GM10248 (cell line): ENCODE data around the gene STK39.

ENCODE experiments used
- CTCF ChIA-PET: fragments of 300-600 bp; sonication (Branson Sonifier 250); formaldehyde crosslinking; extraction: SDS; loops from one replicate; lab custom pipeline; 2021; ENCODE audit warnings: antibody characterized with exemption; lab: Yijun Ruan, JAX
- POLR2A ChIA-PET: fragments of 350-650 bp; sonication (Branson Sonifier 250); formaldehyde crosslinking; extraction: SDS; loops from one replicate; lab custom pipeline; 2020; ENCODE audit warnings: antibody characterized with exemption; lab: Yijun Ruan, JAX
- DNase-seq: peaks from one replicate; pipeline ENCODE4 v3.0.0; 2012; ENCODE audit errors: extremely low spot score
- CTCF ChIP-seq: IDR thresholded peaks from 2 replicates; pipeline ENCODE4 v1.5.1; 2012; ENCODE audit warnings: mild to moderate bottlenecking, low read depth; ENCODE audit errors: extremely low read depth, missing control alignments, control extremely low read depth

The STK39 gene

GRCh38 chr2:168247341-168248261 is at the start of gene STK39:
Gene STK39 (minus strand): TSS chr2:168247595. CDS start chr2:168247435, 160 bp downstream.
- DNase-seq, result peak; percentile 74
- ChIA-PET POLR2A (no interaction called here), CTCF (no interaction called here)
- TF ChIP-seq CTCF, result no peak

GRCh38 chr2:168295051-168295450 is 47.7 kb upstream of the STK39 start:
- no peak for DNase-seq
- ChIA-PET POLR2A (no interaction called here), CTCF (no interaction called here)
- no peak for TF ChIP-seq CTCF

GRCh38 chr2:168294409-168294808 is 47.0 kb upstream of the STK39 start:
- ChIA-PET POLR2A (no interaction called here), CTCF (no interaction called here)
- DNase-seq, result no peak
- no peak for TF ChIP-seq CTCF

- ChIA-PET POLR2A (no interaction called here), CTCF (no interaction called here)
- TF ChIP-seq CTCF, result no peak
- DNase-seq, result no peak
Observed at GRCh38 chr2:168293766-168294165, 46.4 kb upstream of the STK39 start.

- TF ChIP-seq CTCF, result no peak
- ChIA-PET CTCF (interaction anchor here (2.0 kb wide), 1 partner anchor 9 kb away, joined by 9 read pairs; no protein-coding TSS in a partner anchor), POLR2A (no interaction called here)
- no peak for DNase-seq
Observed at GRCh38 chr2:168290391-168290790, 43.0 kb upstream of the STK39 start.

- POLR2A ChIA-PET, result no interaction called here
- no peak for TF ChIP-seq CTCF
- CTCF ChIA-PET, result interaction anchor here (1.0 to 2.0 kb wide), 3 partner anchors 9 to 24 kb away, joined by 3 to 9 read pairs (median 3); no protein-coding TSS in a partner anchor
- DNase-seq, result no peak
Observed at GRCh38 chr2:168289880-168290279, 42.5 kb upstream of the STK39 start.
